IPS-15b (cell line): Measurements from ENCODE around the gene NOD1.
"Not testable (repeated sequence)": the region's sequence is repeated elsewhere in the genome, so short reads cannot be mapped to it uniquely, and the experiment has no call there.

Experiments used
- H3K27me3 ChIP-seq: one replicate; pipeline ENCODE4 v1.6.1; 2013; ENCODE audit warnings: low read length; ENCODE audit not compliant: control insufficient read depth, insufficient read depth
- H3K36me3 ChIP-seq: one replicate; pipeline ENCODE4 v1.6.1; 2013; ENCODE audit warnings: low read length; ENCODE audit not compliant: control insufficient read depth, insufficient read depth
- H3K4me1 ChIP-seq: one replicate; pipeline ENCODE4 v1.6.1; 2013; ENCODE audit warnings: mild to moderate bottlenecking, low read length; ENCODE audit not compliant: control insufficient read depth, insufficient read depth
- H3K4me3 ChIP-seq: one replicate; pipeline ENCODE4 v1.5.1; 2013; ENCODE audit warnings: low read depth, low read length
- H3K9ac ChIP-seq: one replicate; pipeline ENCODE4 v1.6.1; 2013; ENCODE audit warnings: low read depth, mild to moderate bottlenecking, low read length
- H3K9me3 ChIP-seq: one replicate; pipeline ENCODE4 v1.6.1; 2013; ENCODE audit warnings: mild to moderate bottlenecking, low read length; ENCODE audit not compliant: control insufficient read depth, insufficient read depth

Gene NOD1

GRCh38 chr7:30391806-30392205, 86.8 kb downstream of the NOD1 start:
- no peaks in the 10 kb centered on the region for H3K36me3 ChIP-seq
- no peak overlapping the region for H3K4me3 ChIP-seq
- no peaks in the 10 kb centered on the region for H3K27me3 ChIP-seq
- no peak overlapping the region for H3K9ac ChIP-seq
- peaks cover 14% of the 10 kb centered on the region for H3K4me1 ChIP-seq
- H3K9me3 ChIP-seq: no peaks in the 10 kb centered on the region

GRCh38 chr7:30390736-30391636, 87.6 kb downstream of the NOD1 start:
- no peak overlapping the region for H3K4me3 ChIP-seq
- H3K9ac ChIP-seq: no peak overlapping the region
- H3K9me3 ChIP-seq: no peaks in the 10 kb centered on the region
- H3K36me3 ChIP-seq: no peaks in the 10 kb centered on the region
- peaks cover 14% of the 10 kb centered on the region for H3K4me1 ChIP-seq
- H3K27me3 ChIP-seq: no peaks in the 10 kb centered on the region

DNA sequence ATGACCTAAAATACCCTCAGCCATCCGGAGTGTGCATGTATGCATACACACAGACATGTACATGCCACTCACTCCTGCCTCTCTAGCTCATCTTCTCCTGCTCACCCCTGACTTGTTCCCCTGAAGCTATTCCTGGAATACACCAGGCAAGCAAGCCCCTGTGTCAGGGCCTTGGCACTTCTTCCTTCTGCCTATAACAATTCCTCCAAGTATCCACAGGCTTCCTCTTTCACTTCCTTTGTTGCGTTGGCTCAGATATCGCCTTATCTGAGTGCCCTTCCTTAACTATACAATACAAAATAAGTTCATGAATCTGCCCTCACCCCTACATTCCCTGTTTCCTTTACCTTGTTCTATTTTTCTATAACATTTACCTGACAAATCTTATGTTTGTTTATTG, 88.8 kb downstream of the NOD1 start:
- H3K4me3 ChIP-seq: no peak overlapping the region
- H3K36me3 ChIP-seq: no peaks in the 10 kb centered on the region
- peaks cover 8% of the 10 kb centered on the region for H3K4me1 ChIP-seq
- H3K9ac ChIP-seq: no peak overlapping the region
- H3K9me3 ChIP-seq: no peaks in the 10 kb centered on the region
- H3K27me3 ChIP-seq: no peaks in the 10 kb centered on the region

DNA sequence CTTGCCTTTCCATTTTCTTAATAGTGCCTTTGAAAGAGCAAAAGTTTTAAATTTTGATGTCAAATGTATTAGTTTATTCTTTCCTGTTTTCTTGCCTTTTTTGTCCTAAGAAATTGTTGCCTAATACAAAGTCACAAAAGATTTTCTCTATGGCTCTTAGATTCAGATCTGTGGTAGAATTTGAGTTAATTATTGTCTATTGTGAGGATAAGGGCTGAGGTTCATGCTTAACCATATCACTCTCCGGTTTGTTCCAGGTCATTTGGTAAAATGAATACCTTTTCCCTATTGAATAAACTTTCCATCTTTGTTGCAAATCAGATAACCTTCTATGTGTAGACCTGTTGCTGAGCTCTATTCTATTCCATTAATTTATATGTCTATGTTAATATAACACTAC, 96.0 kb downstream of the NOD1 start:
- Histone ChIP-seq H3K4me1 (no peaks in the 10 kb centered on the region), H3K9ac (no peak overlapping the region), H3K4me3 (no peak overlapping the region), H3K27me3 (no peaks in the 10 kb centered on the region), H3K36me3 (no peaks in the 10 kb centered on the region), H3K9me3 (no peaks in the 10 kb centered on the region)

DNA sequence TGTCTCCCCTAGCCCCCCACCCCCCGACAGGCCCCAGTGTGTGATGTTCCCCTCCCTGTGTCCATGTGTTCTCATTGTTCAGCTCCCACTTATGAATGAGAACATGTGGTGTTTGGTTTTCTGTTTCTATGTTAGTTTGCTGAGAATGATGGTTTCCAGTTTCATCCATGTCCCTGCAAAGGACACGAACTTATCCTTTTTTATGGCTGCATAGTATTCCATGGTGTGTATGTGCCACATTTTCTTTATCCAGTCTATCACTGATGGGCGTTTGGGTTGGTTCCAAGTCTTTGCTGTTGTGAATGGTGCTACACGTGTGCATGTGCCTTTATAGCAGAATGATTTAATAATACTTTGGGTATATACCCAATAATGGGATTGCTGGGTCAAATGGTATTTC, 97.8 kb downstream of the NOD1 start:
- not testable (repeated sequence) for H3K4me3 ChIP-seq, H3K27me3 ChIP-seq, H3K9ac ChIP-seq, H3K9me3 ChIP-seq, H3K4me1 ChIP-seq, H3K36me3 ChIP-seq

- Histone ChIP-seq H3K9me3 (no peaks in the 10 kb centered on the region), H3K27me3 (no peaks in the 10 kb centered on the region), H3K4me1 (no peaks in the 10 kb centered on the region), H3K4me3 (no peak overlapping the region), H3K36me3 (no peaks in the 10 kb centered on the region), H3K9ac (no peak overlapping the region)
Measured at GRCh38 chr7:30380294-30380693, 98.3 kb downstream of the NOD1 start.

- Histone ChIP-seq H3K4me3 (no peak overlapping the region), H3K9ac (no peak overlapping the region), H3K36me3 (no peaks in the 10 kb centered on the region), H3K27me3 (no peaks in the 10 kb centered on the region), H3K4me1 (no peaks in the 10 kb centered on the region), H3K9me3 (no peaks in the 10 kb centered on the region)
Measured at GRCh38 chr7:30379741-30380140, 98.8 kb downstream of the NOD1 start.

- H3K36me3 ChIP-seq: no peaks in the 10 kb centered on the region
- H3K27me3 ChIP-seq: no peaks in the 10 kb centered on the region
- no peak overlapping the region for H3K9ac ChIP-seq
- no peak overlapping the region for H3K4me3 ChIP-seq
- no peaks in the 10 kb centered on the region for H3K4me1 ChIP-seq
- H3K9me3 ChIP-seq: no peaks in the 10 kb centered on the region
Measured at GRCh38 chr7:30379131-30379530, 99.5 kb downstream of the NOD1 start.

GRCh38 chr7:30378275-30378674, 100.3 kb downstream of the NOD1 start:
- no peak overlapping the region for H3K4me3 ChIP-seq
- H3K9me3 ChIP-seq: no peaks in the 10 kb centered on the region
- H3K36me3 ChIP-seq: no peaks in the 10 kb centered on the region
- H3K27me3 ChIP-seq: no peaks in the 10 kb centered on the region
- H3K4me1 ChIP-seq: no peaks in the 10 kb centered on the region
- no peak overlapping the region for H3K9ac ChIP-seq
